Adrenal gland (tissue), 12 donors: ENCODE measurements around the gene SLC1A2. TPM values are rescaled to one million over a fixed set of nuclear protein-coding genes. Genes with fewer than 3 reads are reported as not detected.

Source experiments
- DNase-seq, 7 donors: peaks; one replicate each; pipeline ENCODE4 v3.0.0-alpha.2; 2019 to 2020
- H3K27ac ChIP-seq, 5 donors: fragments of 200-600 bp; sonication (generic) in 4 of 5; 1 replicate in 3 of 5; 2 replicates in 2 of 5; pipeline versions ENCODE4 v1.5.1 to v1.8.0; 2016 to 2020; ENCODE audit warnings: mild to moderate bottlenecking in 1 of 5
- H3K27me3 ChIP-seq: fragments of 200-600 bp; 2 replicates; pipeline ENCODE4 v1.8.0; 2021
- H3K36me3 ChIP-seq, 2 donors: fragments of 200-600 bp; replicated peaks in 1 of 2; 1 replicate in 1 of 2; 2 replicates in 1 of 2; pipeline versions ENCODE4 v1.5.1 to v1.8.0; 2018 to 2022
- H3K4me1 ChIP-seq, 2 donors: fragments of 200-600 bp; replicated peaks in 1 of 2; 1 replicate in 1 of 2; 2 replicates in 1 of 2; pipeline versions ENCODE4 v1.5.1 to v1.8.0; 2018 to 2021
- H3K4me3 ChIP-seq, 4 donors: fragments of 200-600 bp; sonication (generic) in 3 of 4; one replicate each; pipeline ENCODE4 v1.5.1; 2016 to 2018
- H3K9me3 ChIP-seq, 3 donors: fragments of 200-600 bp; sonication (generic) in 1 of 3; replicated peaks in 1 of 3; 1 replicate in 2 of 3; 2 replicates in 1 of 3; pipeline versions ENCODE4 v1.5.1 to v1.8.0; 2016 to 2021
- CTCF ChIP-seq, 6 experiments: fragments of 450-650 bp in 4 of 6; fragments of 200-600 bp in 2 of 6; sonication (generic) in 1 of 6; IDR thresholded peaks; 1 replicate in 5 of 6; 2 replicates in 1 of 6; pipeline versions ENCODE4 v1.5.1 to v1.8.0; 2016 to 2021; ENCODE audit warnings: antibody characterized with exemption in 6 of 6, mild to moderate bottlenecking in 2 of 6, moderate library complexity in 1 of 6
- POLR2A ChIP-seq, 2 donors: fragments of 450-650 bp; IDR thresholded peaks; one replicate each; pipeline ENCODE4 v1.6.1; 2017; ENCODE audit warnings: antibody characterized with exemption in 2 of 2, mild to moderate bottlenecking in 2 of 2, moderate library complexity in 1 of 2
- WGBS, 4 donors: extraction: QIAGEN DNeasy Blood & Tissue Kit in 2 of 4; methylation state at CpG; one replicate each; pipeline versions ENCODE4 v1.1.5 to v1.1.7; 2013 to 2017; 5-methylcytosine and 5-hydroxymethylcytosine counted together
- intact Hi-C, 2 donors: fragments of 100-400 bp; cut with DNase I; formaldehyde crosslinking; loops; one replicate each; pipeline versions ENCODE4 v1.14.1 to v1.15.0; 2022 to 2023
- polyA plus RNA-seq, 3 donors: library from polyadenylated mRNA; stranded (reverse); fragments of 200-250 nt in 2 of 3; fragments of 350-450 nt in 1 of 3; fragmentation: Illumina TruSeq in 1 of 3; extraction: RNeasy Lipid Tissue Mini Kit (QIAGEN cat#74804) in 1 of 3; gene quantifications; one replicate each; pipeline ENCODE4 v1.2.3, GENCODE V29; 2013 to 2014
- total RNA-seq, 9 donors: library from RNA; depleted of rRNA in 4 of 9; stranded (reverse); fragments of >200 nt in 4 of 9; fragments of 120-200 nt in 1 of 9; fragmentation: NEBNext Ultra II Directional in 1 of 9; extraction: Animal tissue kit (Norgen Biotek cat#: 25700) in 1 of 9; gene quantifications; one replicate each; pipeline versions ENCODE4 v1.1.0 to v1.2.4, GENCODE V29; 2013 to 2023
- donor health status: healthy with polysubstance abuse.
- donor health status: Bipolar disorder and iron deficiency.
- donor health status: DM: yes; HTN: yes; CAD: no.
- donor health status: DM: no; HTN: no; CAD: no.
- donor health status: DM: no; HTN: no; CAD: no.
- donor health status: DM: yes; HTN: yes; CAD: no.

SLC1A2 gene
- total and polyA plus RNA-seq, 12 donors, result 1.4 to 517 (median 8.7) TPM

GRCh38 chr11:35407041-35407440, 12.3 kb downstream of the SLC1A2 start:
- Histone ChIP-seq H3K9me3 (no peaks in the 10 kb centered on the region), H3K4me1 (no peaks in the 10 kb centered on the region), H3K4me3 (no peak overlapping the region), H3K27ac (no peak overlapping the region), H3K27me3 (no peaks in the 10 kb centered on the region), H3K36me3 (no peaks in the 10 kb centered on the region)
- intact Hi-C loops, result no loop called here
- WGBS, 4 donors, result 66 to 83% (median 75%) methylated on average over 1 of the region's 1 CpG
- TF ChIP-seq CTCF (IDR thresholded peaks at IDR 0.05) (no peak), POLR2A (IDR thresholded peaks at IDR 0.05) (no peak)
- DNase-seq, result no peak

GRCh38 chr11:35404388-35404775, 15.0 kb downstream of the SLC1A2 start:
- intact Hi-C loops, result no loop called here
- H3K36me3 ChIP-seq, result no peaks in the 10 kb centered on the region
- H3K27me3 ChIP-seq, result no peaks in the 10 kb centered on the region
- WGBS, 4 donors, result 26 to 67% (median 45%) methylated on average over 6 to 7 of the region's 7 CpGs
- no peaks in the 10 kb centered on the region for H3K9me3 ChIP-seq
- peak in 6 of 7 donors; percentile 33 to 75 (median 52) for DNase-seq
- H3K27ac ChIP-seq, result no peak overlapping the region
- no peaks in the 10 kb centered on the region for H3K4me1 ChIP-seq
- TF ChIP-seq POLR2A (IDR thresholded peaks at IDR 0.05) (no peak), CTCF (IDR thresholded peaks at IDR 0.05) (peak; percentile 30 to 58 (median 43))
- no peak overlapping the region for H3K4me3 ChIP-seq

- Histone ChIP-seq H3K9me3 (no peaks in the 10 kb centered on the region), H3K27ac (no peak overlapping the region), H3K4me1 (no peaks in the 10 kb centered on the region), H3K4me3 (no peak overlapping the region), H3K36me3 (no peaks in the 10 kb centered on the region), H3K27me3 (no peaks in the 10 kb centered on the region)
- intact Hi-C loops, result no loop called here
- 82 to 87% (median 86%) methylated on average over 7 of the region's 7 CpGs for WGBS, 4 donors
- no peak for TF ChIP-seq CTCF (IDR thresholded peaks at IDR 0.05)
- TF ChIP-seq POLR2A (IDR thresholded peaks at IDR 0.05), result no peak
- no peak for DNase-seq
Observed at GRCh38 chr11:35403765-35404387, 15.5 kb downstream of the SLC1A2 start.

GRCh38 chr11:35402751-35403660, 16.4 kb downstream of the SLC1A2 start:
- intact Hi-C loops, result no loop called here
- TF ChIP-seq POLR2A (IDR thresholded peaks at IDR 0.05), result no peak
- TF ChIP-seq CTCF (IDR thresholded peaks at IDR 0.05), result no peak
- no peak overlapping the region for H3K27ac ChIP-seq
- H3K4me1 ChIP-seq, result no peaks in the 10 kb centered on the region
- H3K27me3 ChIP-seq, result no peaks in the 10 kb centered on the region
- no peak overlapping the region for H3K4me3 ChIP-seq
- no peaks in the 10 kb centered on the region for H3K9me3 ChIP-seq
- no peak for DNase-seq
- no peaks in the 10 kb centered on the region for H3K36me3 ChIP-seq
- WGBS, 4 donors, result 86 to 95% (median 88%) methylated on average over 9 of the region's 9 CpGs
